ENCODE data around the gene PAK1IP1. TPM values are rescaled to one million over a fixed set of nuclear protein-coding genes. Genes with fewer than 3 reads are reported as not detected.

Gene PAK1IP1
- total and polyA plus RNA-seq, 10 of the 15 experiments (the other 5 are each of a cell fraction or from before 2014, with no cell fraction given), result 26.0 to 98.5 (median 47.8) TPM

- TF ChIP-seq POU2F2 (IDR thresholded peaks at IDR 0.05; ENCODE audit: borderline replicate concordance, low read depth, low read length), result peak; percentile 50; the same call in 2 of the 3 replicates
- TF ChIP-seq HSF1 (IDR thresholded peaks at IDR 0.05; ENCODE audit: low read depth, low read length), result 0 out of 2 replicates have a peak, but pooled peaks have one; percentile 69
- TF ChIP-seq CHD1 (IDR thresholded peaks at IDR 0.05; ENCODE audit: low read depth, low read length), result no peak
- TF ChIP-seq BHLHE40 (IDR thresholded peaks at IDR 0.05; ENCODE audit: borderline replicate concordance in 1 of 2, low read depth in 2 of 2, low read length in 1 of 2), result peak; percentile 99 to 100
- TF ChIP-seq RELA (IDR thresholded peaks at IDR 0.05; ENCODE audit: borderline replicate concordance, partially characterized antibody), result no peak
- no peak for TF ChIP-seq ASH2L (IDR thresholded peaks at IDR 0.05; ENCODE audit: borderline replicate concordance, low read depth)
- TF ChIP-seq PAX8 (IDR thresholded peaks at IDR 0.05), result no peak
- TF ChIP-seq EGR1 (IDR thresholded peaks at IDR 0.05; ENCODE audit: borderline replicate concordance in 1 of 2, low read depth in 2 of 2, low read length in 2 of 2), result no peak
- TF ChIP-seq ZBTB33 (IDR thresholded peaks at IDR 0.05), result peak; percentile 78; the same call in 1 of the 2 replicates
- 0 out of 2 replicates have a peak, but pooled peaks have one; percentile 41 for TF ChIP-seq RFX5 (IDR thresholded peaks at IDR 0.05; ENCODE audit: low read depth, low read length)
- TF ChIP-seq ZZZ3 (IDR thresholded peaks at IDR 0.05; ENCODE audit: control insufficient read depth, insufficient read length, low read depth), result no peak
- peak; percentile 87 for TF ChIP-seq SMAD5 (IDR thresholded peaks at IDR 0.05; ENCODE audit: low read depth)
- TF ChIP-seq FOXM1 (IDR thresholded peaks at IDR 0.05; ENCODE audit: low read depth, low read length), result peak; percentile 66
- TF ChIP-seq, protein P1, sequence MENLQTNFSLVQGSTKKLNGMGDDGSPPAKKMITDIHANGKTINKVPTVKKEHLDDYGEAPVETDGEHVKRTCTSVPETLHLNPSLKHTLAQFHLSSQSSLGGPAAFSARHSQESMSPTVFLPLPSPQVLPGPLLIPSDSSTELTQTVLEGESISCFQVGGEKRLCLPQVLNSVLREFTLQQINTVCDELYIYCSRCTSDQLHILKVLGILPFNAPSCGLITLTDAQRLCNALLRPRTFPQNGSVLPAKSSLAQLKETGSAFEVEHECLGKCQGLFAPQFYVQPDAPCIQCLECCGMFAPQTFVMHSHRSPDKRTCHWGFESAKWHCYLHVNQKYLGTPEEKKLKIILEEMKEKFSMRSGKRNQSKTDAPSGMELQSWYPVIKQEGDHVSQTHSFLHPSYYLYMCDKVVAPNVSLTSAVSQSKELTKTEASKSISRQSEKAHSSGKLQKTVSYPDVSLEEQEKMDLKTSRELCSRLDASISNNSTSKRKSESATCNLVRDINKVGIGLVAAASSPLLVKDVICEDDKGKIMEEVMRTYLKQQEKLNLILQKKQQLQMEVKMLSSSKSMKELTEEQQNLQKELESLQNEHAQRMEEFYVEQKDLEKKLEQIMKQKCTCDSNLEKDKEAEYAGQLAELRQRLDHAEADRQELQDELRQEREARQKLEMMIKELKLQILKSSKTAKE (IDR thresholded peaks at IDR 0.05; ENCODE audit: low read depth, poor library complexity, severe bottlenecking), result peak; percentile 90
- peak; percentile 70; the same call in 1 of the 2 replicates for TF ChIP-seq RB1 (IDR thresholded peaks at IDR 0.05; ENCODE audit: borderline replicate concordance)
- TF ChIP-seq EP300 (IDR thresholded peaks at IDR 0.05; ENCODE audit: borderline replicate concordance in 1 of 2, control insufficient read depth in 1 of 2, low read depth in 2 of 2, low read length in 2 of 2), result 0 out of 4 replicates have a peak, but pooled peaks of 1 of the 2 experiments have one; percentile 60
- TF ChIP-seq CHD4 (IDR thresholded peaks at IDR 0.05), result no peak
- TF ChIP-seq BCL3 (IDR thresholded peaks at IDR 0.05; ENCODE audit: borderline replicate concordance, insufficient read depth, low read depth, low read length, poor library complexity, severe bottlenecking), result no peak
- peak; percentile 99 for TF ChIP-seq ZNF207 (IDR thresholded peaks at IDR 0.05; ENCODE audit: borderline replicate concordance)
- 0 out of 2 replicates have a peak, but pooled peaks have one; percentile 34 for TF ChIP-seq DPF2 (IDR thresholded peaks at IDR 0.05)
- TF ChIP-seq MYC (IDR thresholded peaks at IDR 0.05; ENCODE audit: insufficient read depth, insufficient read length, insufficient replicate concordance, low read length, severe bottlenecking), result peak; percentile 32
These were observed at the start of gene PAK1IP1, which contains the start of gene C6orf52 (continued) for GRCh38 chr6:10694302-10695085.

All from GM12878 (cell line).